Right lobe of liver (tissue), 6 donors: ENCODE measurements around the gene ZSCAN22. TPM values are rescaled to one million over a fixed set of nuclear protein-coding genes. Genes with fewer than 3 reads are reported as not detected.

Experiments
- ATAC-seq, 4 donors: fragments of 200-7000 bp; cut with Tn5 transposase; one replicate each; pipeline ENCODE4 v1.9.1; 2020; ENCODE audit warnings: mild to moderate bottlenecking in 4 of 4, moderate library complexity in 4 of 4
- DNase-seq, 3 donors: peaks; one replicate each; pipeline ENCODE4 v3.0.0-alpha.2; 2020
- H3K27ac ChIP-seq, 3 donors: fragments of 200-600 bp; one replicate each; pipeline ENCODE4 v1.8.0; 2022
- H3K27me3 ChIP-seq, 2 donors: fragments of 200-600 bp; one replicate each; pipeline ENCODE4 v1.8.0; 2022
- H3K36me3 ChIP-seq, 4 donors: fragments of 200-600 bp; sonication (generic) in 1 of 4; one replicate each; pipeline versions ENCODE4 v1.5.1 to v1.8.0; 2017 to 2022; ENCODE audit warnings: control low read depth in 1 of 4
- H3K4me1 ChIP-seq, 4 donors: fragments of 200-600 bp; sonication (generic) in 1 of 4; one replicate each; pipeline versions ENCODE4 v1.5.1 to v1.8.0; 2017 to 2022; ENCODE audit warnings: control low read depth in 1 of 4
- H3K4me3 ChIP-seq, 3 donors: fragments of 200-600 bp; one replicate each; pipeline ENCODE4 v1.8.0; 2022
- H3K9me3 ChIP-seq, 4 donors: fragments of 200-600 bp; sonication (generic) in 1 of 4; one replicate each; pipeline versions ENCODE4 v1.5.1 to v1.8.0; 2017 to 2022; ENCODE audit warnings: control low read depth in 1 of 4
- POLR2A ChIP-seq: fragments of 450-650 bp; IDR thresholded peaks from one replicate; pipeline ENCODE4 v1.6.1; 2017; ENCODE audit warnings: antibody characterized with exemption, mild to moderate bottlenecking
- WGBS: methylation state at CpG from one replicate; pipeline ENCODE4 v1.1.6; 2018; ENCODE audit warnings: low coverage, low lambda C conversion rate; ENCODE audit not compliant: insufficient coverage; ENCODE audit errors: missing lambda C conversion rate; 5-methylcytosine and 5-hydroxymethylcytosine counted together
- intact Hi-C, 2 donors: fragments of 100-400 bp; cut with DNase I; formaldehyde crosslinking; loops; one replicate each; pipeline versions ENCODE4 v1.11.2 to v1.14.1; 2022
- total RNA-seq, 6 experiments: library from RNA; depleted of rRNA in 2 of 6; stranded (reverse); fragments of >200 nt in 2 of 6; fragmentation: NEBNext Ultra II Directional in 3 of 6; extraction: Animal tissue kit (Norgen Biotek cat#: 25700) in 3 of 6; gene quantifications; one replicate each; pipeline versions ENCODE4 v1.1.0 to v1.2.4, GENCODE V29; 2016 to 2023
- TF ChIP-seq, protein P1 (sequence below), 4 donors: fragments of 200-600 bp in 3 of 4; fragments of 450-650 bp in 1 of 4; IDR thresholded peaks; one replicate each; pipeline versions ENCODE4 v1.5.1 to v1.8.0; 2016 to 2022; ENCODE audit warnings: antibody characterized with exemption in 4 of 4, mild to moderate bottlenecking in 2 of 4
- donor health status: DM: no; HTN: yes; CAD: no.
- donor health status: DM: no; HTN: no; CAD: no.
- donor health status: DM: no; HTN: no; CAD: no.
- donor health status: DM: no; HTN: yes; CAD: no.
- donor health status: DM: no; HTN: yes; CAD: no.

The ZSCAN22 gene
- total RNA-seq, 6 experiments from 2014 or later: 1.7 to 2.9 (median 2.1) TPM

DNA sequence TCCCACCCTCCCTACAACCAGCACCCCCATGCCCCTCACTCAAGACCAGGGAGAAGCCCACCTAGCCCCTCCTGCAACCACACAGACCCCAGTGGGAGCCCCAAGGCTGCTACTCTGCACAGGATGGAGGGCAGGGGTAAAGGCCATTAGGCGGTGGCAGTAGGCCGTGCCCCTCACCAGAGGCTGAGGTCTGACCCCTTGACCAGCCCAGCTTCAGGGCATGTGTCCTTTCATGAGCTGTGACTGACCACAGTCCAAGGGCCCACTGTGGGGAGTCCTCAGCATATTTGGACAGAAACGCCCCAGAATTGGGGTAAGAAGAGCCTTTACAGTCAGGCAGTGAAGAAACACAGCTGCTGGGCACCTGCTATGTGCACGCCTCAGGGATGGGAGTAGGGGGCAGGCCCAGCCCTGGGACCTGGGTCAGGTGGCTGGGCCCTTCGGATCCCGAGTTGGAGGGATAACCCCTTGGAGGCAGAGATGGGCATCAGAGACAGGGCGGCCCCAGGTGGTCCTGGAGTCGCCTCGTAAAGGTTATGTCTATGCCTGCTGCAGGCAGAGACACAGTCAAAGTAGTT is 58.6 kb downstream of the ZSCAN22 start:
- TF ChIP-seq, protein P1, sequence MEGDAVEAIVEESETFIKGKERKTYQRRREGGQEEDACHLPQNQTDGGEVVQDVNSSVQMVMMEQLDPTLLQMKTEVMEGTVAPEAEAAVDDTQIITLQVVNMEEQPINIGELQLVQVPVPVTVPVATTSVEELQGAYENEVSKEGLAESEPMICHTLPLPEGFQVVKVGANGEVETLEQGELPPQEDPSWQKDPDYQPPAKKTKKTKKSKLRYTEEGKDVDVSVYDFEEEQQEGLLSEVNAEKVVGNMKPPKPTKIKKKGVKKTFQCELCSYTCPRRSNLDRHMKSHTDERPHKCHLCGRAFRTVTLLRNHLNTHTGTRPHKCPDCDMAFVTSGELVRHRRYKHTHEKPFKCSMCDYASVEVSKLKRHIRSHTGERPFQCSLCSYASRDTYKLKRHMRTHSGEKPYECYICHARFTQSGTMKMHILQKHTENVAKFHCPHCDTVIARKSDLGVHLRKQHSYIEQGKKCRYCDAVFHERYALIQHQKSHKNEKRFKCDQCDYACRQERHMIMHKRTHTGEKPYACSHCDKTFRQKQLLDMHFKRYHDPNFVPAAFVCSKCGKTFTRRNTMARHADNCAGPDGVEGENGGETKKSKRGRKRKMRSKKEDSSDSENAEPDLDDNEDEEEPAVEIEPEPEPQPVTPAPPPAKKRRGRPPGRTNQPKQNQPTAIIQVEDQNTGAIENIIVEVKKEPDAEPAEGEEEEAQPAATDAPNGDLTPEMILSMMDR (IDR thresholded peaks at IDR 0.05): no peak
- no peak for TF ChIP-seq POLR2A
- Histone ChIP-seq H3K9me3 (no peaks in the 10 kb centered on the region), H3K27me3 (no peaks in the 10 kb centered on the region), H3K4me1 (peaks cover 0 to 23% (median 6%) of the 10 kb centered on the region in 4 donors), H3K36me3 (peaks cover 0 to 12% (median 0%) of the 10 kb centered on the region in 4 donors), H3K27ac (peak overlapping the region in 1 of 3 donors; percentile 93), H3K4me3 (peak overlapping the region in 2 of 3 donors; percentile 67 to 92)
- no peak for ATAC-seq
- intact Hi-C loops: no loop called here
- peak in 1 of 3 donors; percentile 17 for DNase-seq
- 83% methylated on average over 3 of the region's 9 CpGs for WGBS

DNA sequence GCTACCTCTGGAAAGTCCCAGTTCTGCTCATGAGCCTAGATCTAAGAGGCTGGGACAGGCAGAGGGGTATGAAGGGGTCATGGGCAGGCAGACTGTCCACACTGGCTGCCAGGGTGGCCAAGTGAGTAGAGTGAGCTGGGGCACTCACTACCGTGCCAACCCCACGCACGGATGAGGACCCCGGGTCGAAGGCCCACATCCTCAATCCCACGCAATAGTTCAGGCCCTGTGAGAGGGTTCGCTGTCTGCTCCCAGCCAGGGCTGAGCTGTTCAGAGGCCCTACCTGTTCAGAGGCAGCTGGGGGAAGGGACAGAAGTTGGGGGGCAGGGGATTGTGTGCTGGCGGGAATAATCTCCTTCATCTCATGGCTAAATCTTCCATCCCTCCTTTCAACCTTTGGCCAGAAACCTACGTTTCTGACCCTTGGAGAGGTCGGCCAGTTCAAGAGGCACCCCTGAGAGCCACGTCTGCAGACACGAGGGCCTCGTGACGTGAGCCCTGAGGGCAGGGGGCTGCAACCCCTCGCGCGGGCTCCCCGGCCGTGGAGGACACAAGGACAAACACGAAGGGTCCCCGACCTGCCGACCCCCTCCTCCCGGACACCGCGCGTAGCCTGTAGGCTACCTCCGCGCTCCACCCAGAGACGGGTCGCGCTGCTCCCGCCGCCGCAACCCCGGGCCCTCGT is 59.2 kb downstream of the ZSCAN22 start:
- ATAC-seq: peak; percentile 4 to 15 (median 12)
- Histone ChIP-seq H3K9me3 (no peaks in the 10 kb centered on the region), H3K27ac (peak overlapping the region; percentile 93 to 98 (median 94)), H3K4me3 (peak overlapping the region; percentile 67 to 92 (median 87)), H3K4me1 (peaks cover 0 to 23% (median 6%) of the 10 kb centered on the region in 4 donors), H3K27me3 (no peaks in the 10 kb centered on the region), H3K36me3 (peaks cover 0 to 14% (median under 1%) of the 10 kb centered on the region in 4 donors)
- intact Hi-C loops: no loop called here
- WGBS: 31% methylated on average over 4 of the region's 36 CpGs
- TF ChIP-seq POLR2A: no peak
- TF ChIP-seq, protein P1 (IDR thresholded peaks at IDR 0.05): no peak
- peak in 1 of 3 donors; percentile 19 for DNase-seq

- DNase-seq (peak; percentile 94 to 97 (median 96)), ATAC-seq (peak; percentile 89 to 95 (median 92))
- Histone ChIP-seq H3K27me3 (no peaks in the 10 kb centered on the region), H3K27ac (peak within 1 kb of the TSS; percentile 93 to 98 (median 94)), H3K36me3 (peaks cover 0 to 21% (median 4%) of the 10 kb centered on the region in 4 donors), H3K4me3 (peak within 1 kb of the TSS; percentile 67 to 92 (median 87)), H3K4me1 (peaks cover 0 to 21% (median 6%) of the 10 kb centered on the region in 4 donors), H3K9me3 (no peaks in the 10 kb centered on the region)
- TF ChIP-seq POLR2A: peak; percentile 78
- TF ChIP-seq, protein P1 (IDR thresholded peaks at IDR 0.05): no peak
- intact Hi-C loops: no loop called here
- under 1% methylated on average over 34 of the region's 64 CpGs for WGBS
These were observed 60.0 kb downstream of the ZSCAN22 start, which contains the start of gene RPS5 for GRCh38 chr19:58386576-58387337. Gene RPS5 (plus strand): TSS chr19:58387269. CDS start chr19:58388138, 869 bp downstream.

DNA sequence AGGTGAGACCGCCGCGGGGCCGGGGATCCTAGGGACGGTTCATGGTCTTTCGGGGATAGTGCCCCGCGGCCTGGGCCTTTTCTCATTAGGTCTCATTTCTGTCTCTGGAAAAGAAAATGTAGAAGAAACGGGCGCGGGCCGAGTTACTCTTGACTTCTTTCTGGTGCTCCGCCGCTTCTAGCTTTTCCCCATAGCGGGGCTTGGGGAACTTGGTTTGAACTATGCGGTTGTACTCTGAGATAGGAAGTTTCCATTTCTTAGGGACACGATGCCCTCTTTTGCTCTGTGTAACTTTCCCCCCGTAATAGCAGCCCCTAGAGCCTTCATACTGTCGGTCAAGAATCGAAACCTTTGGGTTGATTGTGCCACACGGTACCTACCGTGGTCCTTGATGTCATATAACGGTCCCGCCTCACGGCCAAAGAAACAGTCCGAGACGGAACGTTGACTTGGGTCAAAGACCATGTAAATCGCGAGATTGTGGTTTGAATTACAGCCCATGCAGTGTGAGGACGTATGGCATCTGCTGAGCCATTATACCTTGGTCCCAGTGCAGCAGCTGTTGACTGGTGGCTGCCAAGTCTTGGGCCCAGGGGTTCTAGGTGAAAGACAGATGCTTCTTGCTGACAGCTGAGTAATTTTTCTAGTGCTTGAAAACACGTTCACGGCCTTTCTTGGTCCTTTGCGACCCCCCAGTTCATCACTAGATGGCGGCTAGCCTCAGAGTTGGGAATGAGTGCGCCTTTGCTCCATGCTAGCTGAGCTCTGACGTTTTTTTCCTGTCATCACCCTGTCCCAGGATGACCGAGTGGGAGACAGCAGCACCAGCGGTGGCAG is 60.8 kb downstream of the ZSCAN22 start:
- H3K36me3 ChIP-seq: peaks cover 0 to 22% (median 5%) of the 10 kb centered on the region in 4 donors
- DNase-seq (peak in 1 of 3 donors; percentile 11), ATAC-seq (no peak)
- no peaks in the 10 kb centered on the region for H3K9me3 ChIP-seq
- peak overlapping the region; percentile 67 to 92 (median 87) for H3K4me3 ChIP-seq
- TF ChIP-seq POLR2A: no peak
- TF ChIP-seq, protein P1 (IDR thresholded peaks at IDR 0.05): no peak
- H3K4me1 ChIP-seq: peaks cover 0 to 16% (median 6%) of the 10 kb centered on the region in 4 donors
- H3K27ac ChIP-seq: peak overlapping the region in 2 of 3 donors; percentile 93 to 98
- no peaks in the 10 kb centered on the region for H3K27me3 ChIP-seq
- intact Hi-C loops: no loop called here
- WGBS: 4% methylated on average over 35 of the region's 39 CpGs
